Brain microvascular endothelial cell (primary cell): Measurements from ENCODE around the gene USP13.
"Not testable (repeated sequence)": the region's sequence is repeated elsewhere in the genome, so short reads cannot be mapped to it uniquely, and the experiment has no call there.

Source experiments
- DNase-seq: peaks from one replicate; pipeline ENCODE4 v3.0.0-alpha.2; 2020
- H3K27ac ChIP-seq: fragments of 250-450 bp; sonication (Bioruptor Pico); 2 replicates; pipeline ENCODE4 v1.5.1; 2020; ENCODE audit warnings: mild to moderate bottlenecking, moderate library complexity
- H3K27me3 ChIP-seq: fragments of 250-450 bp; sonication (Bioruptor Pico); replicated peaks from 2 replicates; pipeline ENCODE4 v1.5.1; 2020; ENCODE audit warnings: mild to moderate bottlenecking
- H3K36me3 ChIP-seq: fragments of 250-450 bp; sonication (Bioruptor Pico); replicated peaks from 2 replicates; pipeline ENCODE4 v1.5.1; 2020; ENCODE audit warnings: mild to moderate bottlenecking
- H3K4me3 ChIP-seq: 2 replicates; pipeline ENCODE4 v1.5.1; 2011; ENCODE audit warnings: low read depth, mild to moderate bottlenecking, control low read depth, low read length, moderate library complexity
- CTCF ChIP-seq: IDR thresholded peaks from 2 replicates; pipeline ENCODE4 v1.5.1; 2011; ENCODE audit warnings: low read depth, mild to moderate bottlenecking, moderate library complexity, low read length, control low read depth, inconsistent platforms; ENCODE audit errors: missing control alignments
- in situ Hi-C: cut with HindIII; loops from 2 replicates; pipeline ENCODE4 v1.10.0; 2017; ENCODE audit warnings: low sequenced_read_pairs, low pct_ligation_motif_present

USP13 gene

GRCh38 chr3:179624451-179624850, 28.4 kb upstream of the USP13 start:
- in situ Hi-C loops = no loop called here
- Histone ChIP-seq H3K27me3 (no peaks in the 10 kb centered on the region), H3K27ac (no peak overlapping the region), H3K4me3 (no peak overlapping the region), H3K36me3 (peaks cover 16% of the 10 kb centered on the region)
- DNase-seq = no peak
- TF ChIP-seq CTCF = no peak

GRCh38 chr3:179630753-179631451, 21.9 kb upstream of the USP13 start:
- Histone ChIP-seq H3K4me3 (no peak overlapping the region), H3K27me3 (no peaks in the 10 kb centered on the region), H3K27ac (no peak overlapping the region), H3K36me3 (no peaks in the 10 kb centered on the region)
- DNase-seq = no peak
- TF ChIP-seq CTCF = no peak
- in situ Hi-C loops = no loop called here

GRCh38 chr3:179640469-179640868, 12.4 kb upstream of the USP13 start:
- Histone ChIP-seq H3K36me3 (no peaks in the 10 kb centered on the region), H3K27ac (no peak overlapping the region), H3K27me3 (no peaks in the 10 kb centered on the region), H3K4me3 (no peak overlapping the region)
- TF ChIP-seq CTCF = no peak
- in situ Hi-C loops = no loop called here
- DNase-seq = no peak

GRCh38 chr3:179642871-179643270, 10.0 kb upstream of the USP13 start:
- TF ChIP-seq CTCF = no peak
- Histone ChIP-seq H3K27ac (no peak overlapping the region), H3K4me3 (no peak overlapping the region), H3K36me3 (no peaks in the 10 kb centered on the region), H3K27me3 (no peaks in the 10 kb centered on the region)
- in situ Hi-C loops = no loop called here
- no peak for DNase-seq

- DNase-seq, H3K27ac ChIP-seq, H3K36me3 ChIP-seq, in situ Hi-C loops, H3K27me3 ChIP-seq, H3K4me3 ChIP-seq: not testable (repeated sequence)
These were observed 9.0 kb upstream of the USP13 start for GRCh38 chr3:179643837-179644236.

- H3K4me3 ChIP-seq = no peak overlapping the region
- H3K27me3 ChIP-seq = no peaks in the 10 kb centered on the region
- H3K27ac ChIP-seq = no peak overlapping the region
- no peak for TF ChIP-seq CTCF
- in situ Hi-C loops = no loop called here
- no peak for DNase-seq
- no peaks in the 10 kb centered on the region for H3K36me3 ChIP-seq
These were observed 6.7 kb upstream of the USP13 start for GRCh38 chr3:179646177-179646576.
